Neuronal stem cell (in vitro differentiated cells): Measurements from ENCODE around the gene DENND5A.

Experiments
- DNase-seq: peaks from one replicate; pipeline ENCODE4 v3.0.0-alpha.2; 2013; ENCODE audit warnings: low spot score
- H2AFZ ChIP-seq: one replicate; pipeline ENCODE4 v1.6.1; 2013; ENCODE audit warnings: mild to moderate bottlenecking, low read length, inconsistent platforms
- H2AK5ac ChIP-seq: 2 replicates; pipeline ENCODE4 v1.6.1; 2013; ENCODE audit warnings: low read depth, mild to moderate bottlenecking, inconsistent platforms, low read length, moderate library complexity, mixed read lengths
- H2BK120ac ChIP-seq: 2 replicates; pipeline ENCODE4 v1.6.1; 2013; ENCODE audit warnings: low read depth, mild to moderate bottlenecking, inconsistent platforms, low read length, moderate library complexity, mixed read lengths
- H2BK12ac ChIP-seq: one replicate; pipeline ENCODE4 v1.6.1; 2013; ENCODE audit warnings: low read length, inconsistent platforms
- H2BK15ac ChIP-seq: 2 replicates; pipeline ENCODE4 v1.6.1; 2013; ENCODE audit warnings: mild to moderate bottlenecking, low read length, inconsistent platforms, mixed read lengths
- H2BK5ac ChIP-seq: one replicate; pipeline ENCODE4 v1.6.1; 2013; ENCODE audit warnings: inconsistent platforms, mild to moderate bottlenecking, low read length, moderate library complexity
- H3K14ac ChIP-seq: one replicate; pipeline ENCODE4 v1.6.1; 2013; ENCODE audit warnings: low read length, inconsistent platforms
- H3K18ac ChIP-seq: 2 replicates; pipeline ENCODE4 v1.6.1; 2013; ENCODE audit warnings: low read length, inconsistent platforms
- H3K23ac ChIP-seq: 2 replicates; pipeline ENCODE4 v1.6.1; 2013; ENCODE audit warnings: low read depth, mild to moderate bottlenecking, mixed read lengths, low read length, inconsistent platforms; ENCODE audit not compliant: poor library complexity
- H3K27ac ChIP-seq: replicated peaks from 3 replicates; pipeline ENCODE4 v1.5.1; 2013; ENCODE audit warnings: low read length, inconsistent platforms
- H3K27me3 ChIP-seq, 3 experiments: 2 replicates each; pipeline ENCODE4 v1.6.1; 2013; ENCODE audit warnings: low read length in 3 of 3, mild to moderate bottlenecking in 2 of 3, inconsistent platforms in 1 of 3, low read depth in 1 of 3, mixed read lengths in 1 of 3, moderate library complexity in 1 of 3; ENCODE audit not compliant: control insufficient read depth in 3 of 3, insufficient read depth in 3 of 3
- H3K36me3 ChIP-seq, 2 donors: replicated peaks in 1 of 2; 2 replicates each; pipeline ENCODE4 v1.6.1; 2013; ENCODE audit warnings: low read length in 2 of 2; ENCODE audit not compliant: control insufficient read depth in 2 of 2, insufficient read depth in 2 of 2
- H3K4ac ChIP-seq: 2 replicates; pipeline ENCODE4 v1.6.1; 2013; ENCODE audit warnings: inconsistent platforms, mild to moderate bottlenecking, low read length, moderate library complexity
- H3K4me1 ChIP-seq, 2 donors: 1 replicate in 1 of 2; 2 replicates in 1 of 2; pipeline ENCODE4 v1.6.1; 2013; ENCODE audit warnings: low read length in 2 of 2, low read depth in 1 of 2; ENCODE audit not compliant: control insufficient read depth in 2 of 2, insufficient read depth in 1 of 2
- H3K4me2 ChIP-seq: one replicate; pipeline ENCODE4 v1.6.1; 2013; ENCODE audit warnings: mild to moderate bottlenecking, low read length, inconsistent platforms; ENCODE audit not compliant: insufficient read depth, poor library complexity, severe bottlenecking
- H3K4me3 ChIP-seq, 2 donors: 2 replicates each; pipeline ENCODE4 v1.5.1; 2013; ENCODE audit warnings: low read length in 2 of 2, mild to moderate bottlenecking in 2 of 2, inconsistent platforms in 1 of 2, moderate library complexity in 1 of 2
- H3K79me1 ChIP-seq: one replicate; pipeline ENCODE4 v1.6.1; 2013; ENCODE audit warnings: low read depth, mild to moderate bottlenecking, inconsistent platforms, low read length, moderate library complexity
- H3K9ac ChIP-seq: one replicate; pipeline ENCODE4 v1.6.1; 2013; ENCODE audit warnings: mild to moderate bottlenecking, low read depth, low read length, inconsistent platforms; ENCODE audit not compliant: poor library complexity
- H3K9me3 ChIP-seq, 2 donors: replicated peaks in 1 of 2; 2 replicates each; pipeline versions ENCODE3 to v1.6.1; 2013; ENCODE audit warnings: low read length in 2 of 2, mild to moderate bottlenecking in 2 of 2, inconsistent platforms in 1 of 2, low read depth in 1 of 2, mixed read lengths in 1 of 2, moderate library complexity in 1 of 2; ENCODE audit not compliant: control insufficient read depth in 2 of 2, insufficient read depth in 1 of 2
- H4K8ac ChIP-seq: one replicate; pipeline ENCODE4 v1.6.1; 2013; ENCODE audit warnings: low read depth, mild to moderate bottlenecking, inconsistent platforms, low read length, moderate library complexity
- H4K91ac ChIP-seq: one replicate; pipeline ENCODE4 v1.6.1; 2013; ENCODE audit warnings: low read length, low read depth, mild to moderate bottlenecking, inconsistent platforms; ENCODE audit not compliant: poor library complexity
- WGBS, 2 donors: extraction: QIAGEN DNeasy Blood & Tissue Kit; methylation state at CpG; one replicate each; pipeline ENCODE4 v1.1.7; 2013; ENCODE audit warnings: missing lambda C conversion rate in 2 of 2, mixed read lengths in 1 of 2; ENCODE audit not compliant: insufficient read length in 2 of 2, insufficient replicate concordance in 1 of 2; ENCODE audit errors: extremely low coverage in 2 of 2; 5-methylcytosine and 5-hydroxymethylcytosine counted together

The DENND5A gene

DNA sequence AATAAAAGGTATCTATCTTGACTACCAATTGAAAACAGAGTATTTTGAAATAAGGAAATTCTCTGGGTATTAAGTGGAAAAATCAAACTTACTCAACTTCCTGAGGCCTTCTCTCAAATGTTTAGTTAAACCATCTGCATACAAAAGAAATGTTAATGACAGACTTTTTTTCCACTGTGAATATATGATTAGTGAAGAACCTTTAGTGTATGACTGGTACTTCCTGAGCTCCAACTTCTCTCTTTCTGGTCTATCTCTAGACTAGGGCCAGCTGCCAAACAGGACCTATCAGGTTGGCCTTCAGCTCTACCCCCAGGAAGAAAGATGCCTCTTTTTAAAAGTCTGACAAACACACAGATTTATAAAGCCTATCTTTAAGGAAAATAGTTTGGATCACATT, 105.0 kb downstream of the DENND5A start:
- Histone ChIP-seq H3K27ac (no peak overlapping the region), H3K4me3 (no peak overlapping the region), H4K8ac (no peak overlapping the region), H2BK5ac (no peak overlapping the region), H4K91ac (no peak overlapping the region), H3K27me3 (no peaks in the 10 kb centered on the region), H3K9ac (no peak overlapping the region), H3K4me1 (no peaks in the 10 kb centered on the region), H3K4ac (no peak overlapping the region), H3K79me1 (no peaks in the 10 kb centered on the region), H2AFZ (no peak overlapping the region), H3K18ac (no peak overlapping the region), H3K36me3 (peaks cover 17 to 92% of the 10 kb centered on the region in 2 donors), H2AK5ac (no peak overlapping the region), H2BK12ac (no peak overlapping the region), H2BK15ac (no peak overlapping the region), H3K9me3 (peaks cover 0 to 2% of the 10 kb centered on the region in 2 donors), H3K23ac (no peak overlapping the region), H2BK120ac (no peak overlapping the region), H3K4me2 (no peak overlapping the region), H3K14ac (no peak overlapping the region)
- no peak for DNase-seq

DNA sequence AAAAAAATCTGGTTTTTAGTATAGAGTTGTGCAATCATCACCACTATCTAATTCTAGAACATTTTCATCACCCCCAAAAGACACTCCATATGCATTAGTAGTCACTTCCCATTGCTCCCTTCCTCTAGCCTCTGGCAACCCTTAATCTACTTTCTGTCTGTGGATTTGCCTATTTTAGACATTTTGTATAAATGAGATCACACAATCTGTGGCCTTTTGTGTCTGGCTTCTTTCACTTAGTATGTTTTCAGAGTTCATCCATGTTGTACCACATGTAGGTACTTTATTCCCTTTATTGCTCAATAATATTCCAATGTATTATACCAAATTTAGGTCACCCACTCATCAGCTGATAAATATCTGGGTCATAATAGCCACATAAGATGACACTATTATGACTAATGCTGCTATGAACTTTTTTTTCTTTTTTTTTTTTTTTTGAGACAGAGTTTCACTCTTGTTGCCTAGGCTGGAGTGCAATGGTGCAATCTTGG, 106.2 kb downstream of the DENND5A start:
- Histone ChIP-seq H3K4me2 (no peak overlapping the region), H2BK120ac (no peak overlapping the region), H3K27ac (no peak overlapping the region), H3K4ac (no peak overlapping the region), H3K4me3 (no peak overlapping the region), H3K9ac (no peak overlapping the region), H2BK5ac (no peak overlapping the region), H2AFZ (no peak overlapping the region), H3K14ac (no peak overlapping the region), H3K27me3 (no peaks in the 10 kb centered on the region), H3K18ac (no peak overlapping the region), H3K4me1 (no peaks in the 10 kb centered on the region), H2AK5ac (no peak overlapping the region), H4K8ac (no peak overlapping the region), H3K23ac (no peak overlapping the region), H4K91ac (no peak overlapping the region), H3K79me1 (no peaks in the 10 kb centered on the region), H3K9me3 (peaks cover 0 to 2% of the 10 kb centered on the region in 2 donors), H2BK15ac (no peak overlapping the region), H3K36me3 (peaks cover 17 to 90% of the 10 kb centered on the region in 2 donors), H2BK12ac (no peak overlapping the region)
- DNase-seq = no peak

DNA sequence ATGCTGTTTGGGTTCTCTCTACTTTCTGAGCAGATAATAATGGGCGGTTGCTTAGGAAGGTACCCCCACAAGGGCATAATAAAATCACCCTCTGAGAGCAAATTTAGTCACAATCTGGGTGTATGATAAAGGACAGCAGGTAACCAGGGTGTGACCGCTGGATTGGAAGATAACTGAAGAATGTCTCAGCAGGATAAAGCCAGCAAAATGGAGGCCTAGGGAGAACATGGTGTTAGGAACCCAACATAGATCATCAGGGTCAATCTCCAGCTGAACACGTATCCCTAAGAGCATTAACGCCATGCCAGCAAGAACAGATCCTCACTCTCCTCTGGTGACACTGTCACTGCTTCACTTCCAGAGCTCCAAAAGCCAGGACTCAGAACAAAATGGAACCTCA, 109.2 kb downstream of the DENND5A start:
- Histone ChIP-seq H2BK12ac (no peak overlapping the region), H2BK120ac (no peak overlapping the region), H4K8ac (no peak overlapping the region)

DNA sequence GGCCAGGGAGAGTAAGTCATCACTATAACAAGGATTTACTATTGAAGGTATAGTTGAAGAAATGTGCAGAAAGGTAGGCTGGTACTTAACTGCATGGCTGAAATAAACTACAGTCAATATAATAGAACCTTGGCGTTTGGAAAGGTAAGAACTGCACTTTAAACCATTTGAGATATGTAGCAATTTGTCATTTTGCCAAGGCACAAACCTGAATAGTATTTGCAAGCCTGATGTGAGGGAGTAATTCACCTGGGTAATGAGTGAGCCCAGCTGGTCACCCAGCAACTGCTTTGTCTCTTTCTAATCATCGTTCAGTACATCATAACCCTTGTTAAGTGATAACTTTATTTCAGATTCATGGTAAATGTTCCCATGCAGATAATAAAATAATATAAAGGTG, 111.5 kb downstream of the DENND5A start:
- no peak overlapping the region for H3K14ac ChIP-seq
- no peak overlapping the region for H3K23ac ChIP-seq
- no peak overlapping the region for H4K91ac ChIP-seq
- no CpG with 5 or more reads among the region's 2 CpGs for WGBS, 2 donors
- no peak overlapping the region for H3K27ac ChIP-seq
- no peak overlapping the region for H2BK15ac ChIP-seq
- no peak overlapping the region for H2AK5ac ChIP-seq
- no peaks in the 10 kb centered on the region for H3K27me3 ChIP-seq
- no peaks in the 10 kb centered on the region for H3K9me3 ChIP-seq
- DNase-seq = no peak
- no peaks in the 10 kb centered on the region for H3K79me1 ChIP-seq
- no peaks in the 10 kb centered on the region for H3K4me1 ChIP-seq
- no peak overlapping the region for H3K18ac ChIP-seq
- H2BK5ac ChIP-seq = no peak overlapping the region
- no peak overlapping the region for H2AFZ ChIP-seq
- H3K4me3 ChIP-seq = no peak overlapping the region
- H4K8ac ChIP-seq = no peak overlapping the region
- no peak overlapping the region for H3K9ac ChIP-seq
- peaks cover 30 to 97% of the 10 kb centered on the region in 2 donors for H3K36me3 ChIP-seq
- no peak overlapping the region for H2BK12ac ChIP-seq
- no peak overlapping the region for H3K4me2 ChIP-seq
- no peak overlapping the region for H3K4ac ChIP-seq
- no peak overlapping the region for H2BK120ac ChIP-seq

More for the DNA sequence above, 109.2 kb downstream of the DENND5A start:
- no CpG with 5 or more reads among the region's 4 CpGs for WGBS, 2 donors
- Histone ChIP-seq H3K79me1 (no peaks in the 10 kb centered on the region), H2BK15ac (no peak overlapping the region), H3K27me3 (no peaks in the 10 kb centered on the region), H3K14ac (no peak overlapping the region), H3K9ac (no peak overlapping the region), H3K18ac (no peak overlapping the region), H3K4me2 (no peak overlapping the region), H3K36me3 (peaks cover 19 to 96% of the 10 kb centered on the region in 2 donors), H4K91ac (no peak overlapping the region), H3K9me3 (peaks cover 0 to 2% of the 10 kb centered on the region in 2 donors), H3K4ac (no peak overlapping the region), H2AFZ (no peak overlapping the region), H2AK5ac (no peak overlapping the region), H3K4me3 (no peak overlapping the region), H3K4me1 (no peaks in the 10 kb centered on the region), H2BK5ac (no peak overlapping the region), H3K23ac (no peak overlapping the region), H3K27ac (no peak overlapping the region)
- no peak for DNase-seq
